Immature natural killer cell (primary cell): ENCODE results near the gene NPIPA1. TPM values are rescaled to one million over a fixed set of nuclear protein-coding genes. Genes with fewer than 3 reads are reported as not detected.
"Not testable (repeated sequence)": the region's sequence is repeated elsewhere in the genome, so short reads cannot be mapped to it uniquely, and the experiment has no call there.

Experiments
- DNase-seq, 3 donors: peaks; one replicate each; pipeline ENCODE4 v3.0.0; 2022; ENCODE audit warnings: mixed read lengths in 1 of 3
- H3K27ac Mint-ChIP-seq, 6 donors: one replicate each; pipeline ENCODE4 v1.8.0; 2020; ENCODE audit warnings: mixed read lengths in 6 of 6, mild to moderate bottlenecking in 5 of 6, inconsistent platforms in 4 of 6, moderate library complexity in 3 of 6
- H3K27me3 Mint-ChIP-seq, 3 donors: one replicate each; pipeline ENCODE4 v1.8.0; 2020 to 2021; ENCODE audit warnings: low read depth in 3 of 3, mild to moderate bottlenecking in 3 of 3, mixed read lengths in 3 of 3, moderate library complexity in 3 of 3, inconsistent platforms in 1 of 3
- H3K36me3 Mint-ChIP-seq, 3 donors: one replicate each; pipeline ENCODE4 v1.8.0; 2020; ENCODE audit warnings: mixed read lengths in 3 of 3, inconsistent platforms in 2 of 3, mild to moderate bottlenecking in 2 of 3
- H3K4me1 Mint-ChIP-seq, 2 donors: one replicate each; pipeline ENCODE4 v1.8.0; 2020; ENCODE audit warnings: inconsistent platforms in 2 of 2, mild to moderate bottlenecking in 2 of 2, mixed read lengths in 2 of 2, moderate library complexity in 1 of 2
- H3K4me3 Mint-ChIP-seq, 5 donors: one replicate each; pipeline ENCODE4 v1.8.0; 2020; ENCODE audit warnings: mild to moderate bottlenecking in 5 of 5, mixed read lengths in 5 of 5, inconsistent platforms in 3 of 5, moderate library complexity in 3 of 5
- H3K9me3 Mint-ChIP-seq, 6 donors: one replicate each; pipeline ENCODE4 v1.8.0; 2020; ENCODE audit warnings: mild to moderate bottlenecking in 6 of 6, mixed read lengths in 6 of 6, inconsistent platforms in 4 of 6, moderate library complexity in 3 of 6
- polyA plus RNA-seq, 3 donors: library from polyadenylated mRNA; unstranded; fragments of 300-500 nt; fragmentation: Illumina TruSeq; gene quantifications; one replicate each; pipeline ENCODE4 v1.2.3, GENCODE V29; 2021

The NPIPA1 gene
- polyA plus RNA-seq = 1 to 10 TPM in 2 of 3 donors, under 1 TPM in 1; 0.55 to 4.2 (median 1.0) TPM

- not testable (repeated sequence) for H3K27me3 Mint-ChIP-seq, H3K36me3 Mint-ChIP-seq, H3K9me3 Mint-ChIP-seq, H3K27ac Mint-ChIP-seq, H3K4me3 Mint-ChIP-seq, H3K4me1 Mint-ChIP-seq, DNase-seq
Observed at GRCh38 chr16:14937143-14937542, at the start of gene NPIPA1. Gene NPIPA1 (plus strand): TSS chr16:14937443. CDS start chr16:14937443, 0 bp downstream.

- not testable (repeated sequence) for H3K27me3 Mint-ChIP-seq, H3K27ac Mint-ChIP-seq, H3K4me3 Mint-ChIP-seq, DNase-seq, H3K36me3 Mint-ChIP-seq, H3K4me1 Mint-ChIP-seq, H3K9me3 Mint-ChIP-seq
Observed at GRCh38 chr16:14892111-14892510, 45.1 kb upstream of the NPIPA1 start.

GRCh38 chr16:14895382-14895781 is 41.9 kb upstream of the NPIPA1 start:
- H3K4me1 Mint-ChIP-seq, DNase-seq, H3K27ac Mint-ChIP-seq, H3K27me3 Mint-ChIP-seq, H3K9me3 Mint-ChIP-seq, H3K4me3 Mint-ChIP-seq, H3K36me3 Mint-ChIP-seq: not testable (repeated sequence)

GRCh38 chr16:14896023-14896422 is 41.2 kb upstream of the NPIPA1 start:
- not testable (repeated sequence) for H3K27ac Mint-ChIP-seq, H3K36me3 Mint-ChIP-seq, H3K4me1 Mint-ChIP-seq, H3K27me3 Mint-ChIP-seq, H3K9me3 Mint-ChIP-seq, H3K4me3 Mint-ChIP-seq, DNase-seq

GRCh38 chr16:14897006-14897664 is 40.1 kb upstream of the NPIPA1 start:
- not testable (repeated sequence) for H3K36me3 Mint-ChIP-seq, H3K27me3 Mint-ChIP-seq, H3K4me1 Mint-ChIP-seq, H3K4me3 Mint-ChIP-seq, DNase-seq, H3K27ac Mint-ChIP-seq, H3K9me3 Mint-ChIP-seq

GRCh38 chr16:14898162-14898561 is 39.1 kb upstream of the NPIPA1 start:
- not testable (repeated sequence) for H3K27ac Mint-ChIP-seq, H3K4me3 Mint-ChIP-seq, H3K36me3 Mint-ChIP-seq, H3K4me1 Mint-ChIP-seq, H3K27me3 Mint-ChIP-seq, DNase-seq, H3K9me3 Mint-ChIP-seq

GRCh38 chr16:14903191-14903957 is 33.9 kb upstream of the NPIPA1 start:
- H3K27ac Mint-ChIP-seq = peak overlapping the region in 1 of 6 donors; percentile 67
- peak overlapping the region in 2 of 5 donors; percentile 17 to 19 for H3K4me3 Mint-ChIP-seq

GRCh38 chr16:14909744-14910143 is 27.5 kb upstream of the NPIPA1 start:
- H3K9me3 Mint-ChIP-seq, DNase-seq, H3K27me3 Mint-ChIP-seq, H3K4me1 Mint-ChIP-seq, H3K36me3 Mint-ChIP-seq, H3K4me3 Mint-ChIP-seq, H3K27ac Mint-ChIP-seq: not testable (repeated sequence)

More at GRCh38 chr16:14903191-14903957, 33.9 kb upstream of the NPIPA1 start:
- not testable (repeated sequence) for DNase-seq, H3K9me3 Mint-ChIP-seq, H3K27me3 Mint-ChIP-seq, H3K36me3 Mint-ChIP-seq
- H3K4me1 Mint-ChIP-seq = peaks cover 7 to 12% of the 10 kb centered on the region in 2 donors

- H3K4me3 Mint-ChIP-seq, H3K9me3 Mint-ChIP-seq, H3K36me3 Mint-ChIP-seq, DNase-seq, H3K4me1 Mint-ChIP-seq, H3K27ac Mint-ChIP-seq, H3K27me3 Mint-ChIP-seq: not testable (repeated sequence)
Observed at GRCh38 chr16:14910833-14911629, 26.2 kb upstream of the NPIPA1 start.

GRCh38 chr16:14911954-14912353 is 25.3 kb upstream of the NPIPA1 start:
- H3K27me3 Mint-ChIP-seq, H3K4me1 Mint-ChIP-seq, H3K9me3 Mint-ChIP-seq, H3K27ac Mint-ChIP-seq, H3K36me3 Mint-ChIP-seq: not testable (repeated sequence)
- DNase-seq = peak; percentile 24 to 47 (median 41)
- peak overlapping the region in 2 of 5 donors; percentile 29 to 47 for H3K4me3 Mint-ChIP-seq

- not testable (repeated sequence) for H3K27ac Mint-ChIP-seq, H3K36me3 Mint-ChIP-seq, DNase-seq, H3K9me3 Mint-ChIP-seq, H3K27me3 Mint-ChIP-seq, H3K4me1 Mint-ChIP-seq, H3K4me3 Mint-ChIP-seq
Observed at GRCh38 chr16:14912588-14912987, 24.7 kb upstream of the NPIPA1 start.

GRCh38 chr16:14918504-14918903 is 18.7 kb upstream of the NPIPA1 start:
- H3K36me3 Mint-ChIP-seq, H3K27ac Mint-ChIP-seq, H3K27me3 Mint-ChIP-seq, H3K4me1 Mint-ChIP-seq, H3K9me3 Mint-ChIP-seq, DNase-seq, H3K4me3 Mint-ChIP-seq: not testable (repeated sequence)

GRCh38 chr16:14919837-14920600 is 17.2 kb upstream of the NPIPA1 start:
- not testable (repeated sequence) for H3K36me3 Mint-ChIP-seq, H3K9me3 Mint-ChIP-seq, DNase-seq, H3K4me3 Mint-ChIP-seq, H3K4me1 Mint-ChIP-seq, H3K27me3 Mint-ChIP-seq, H3K27ac Mint-ChIP-seq

GRCh38 chr16:14922285-14922684 is 15.0 kb upstream of the NPIPA1 start:
- H3K4me1 Mint-ChIP-seq, H3K27me3 Mint-ChIP-seq, H3K4me3 Mint-ChIP-seq, DNase-seq, H3K36me3 Mint-ChIP-seq, H3K9me3 Mint-ChIP-seq, H3K27ac Mint-ChIP-seq: not testable (repeated sequence)
